CD4-positive, alpha-beta T cell treated with Interleukin-4 for 1 hour (primary cell): ENCODE data around the gene HINFP.
A peak's percentile ranks its signal among the peaks of the same experiment; 100 is the strongest.

Source experiments
- DNase-seq, 2 donors: peaks; one replicate each; pipeline ENCODE4 v3.0.0-alpha.2; 2020 to 2022

Gene HINFP

GRCh38 chr11:119121008-119121810 is at the start of gene HINFP:
TSS of gene HINFP (plus strand) at chr11:119121580. CDS start at chr11:119126945, 5,365 bp downstream.
- DNase-seq = peak; percentile 100

- no peak for DNase-seq
Measured at GRCh38 chr11:119077839-119078238, 43.5 kb upstream of the HINFP start.

GRCh38 chr11:119078675-119079420 is 42.5 kb upstream of the HINFP start:
- DNase-seq = no peak

GRCh38 chr11:119081682-119082260 is 39.6 kb upstream of the HINFP start:
- no peak for DNase-seq

GRCh38 chr11:119084663-119085436 is 36.5 kb upstream of the HINFP start, which contains the start of gene HMBS:
TSS of gene HMBS (plus strand) at chr11:119084881. CDS start at chr11:119085034, 153 bp downstream.
- peak; percentile 93 to 94 for DNase-seq

GRCh38 chr11:119085437-119085847 is 35.9 kb upstream of the HINFP start:
- no peak for DNase-seq

- DNase-seq = no peak
Measured at GRCh38 chr11:119087123-119087522, 34.3 kb upstream of the HINFP start.

GRCh38 chr11:119087747-119088241 is 33.6 kb upstream of the HINFP start:
- no peak for DNase-seq

GRCh38 chr11:119088406-119088805 is 33.0 kb upstream of the HINFP start:
- DNase-seq = no peak

- DNase-seq = no peak
Measured at GRCh38 chr11:119089319-119089718, 32.1 kb upstream of the HINFP start.

GRCh38 chr11:119091178-119091577 is 30.2 kb upstream of the HINFP start:
- no peak for DNase-seq

GRCh38 chr11:119091966-119092879 is 29.2 kb upstream of the HINFP start:
- no peak for DNase-seq

- no peak for DNase-seq
Measured at GRCh38 chr11:119092880-119093842, 28.2 kb upstream of the HINFP start.

GRCh38 chr11:119093942-119094815 is 27.2 kb upstream of the HINFP start:
- peak; percentile 28 to 33 for DNase-seq

- DNase-seq = peak; percentile 71 to 77
Measured at GRCh38 chr11:119094816-119095065, 26.6 kb upstream of the HINFP start.

GRCh38 chr11:119095066-119095880 is 26.1 kb upstream of the HINFP start:
- DNase-seq = peak; percentile 100

GRCh38 chr11:119099711-119100110 is 21.7 kb upstream of the HINFP start:
- no peak for DNase-seq

GRCh38 chr11:119100246-119100970 is 21.0 kb upstream of the HINFP start:
- no peak for DNase-seq
